Esophagus squamous epithelium (tissue), 5 donors: ENCODE results near the gene MUC4. TPM values are rescaled to one million over a fixed set of nuclear protein-coding genes. Genes with fewer than 3 reads are reported as not detected.

Experiments used
- DNase-seq: peaks from one replicate; lab custom pipeline; 2025; lab: John Stamatoyannopoulos, UW
- H3K27ac ChIP-seq, 4 donors: fragments of 200-600 bp; sonication (generic); one replicate each; pipeline ENCODE4 v1.5.1; 2016 to 2019; ENCODE audit warnings: mild to moderate bottlenecking in 1 of 4
- H3K27me3 ChIP-seq, 4 donors: fragments of 200-600 bp; sonication (generic); 1 replicate in 3 of 4; 2 replicates in 1 of 4; pipeline versions ENCODE4 v1.5.1 to v1.6.0; 2017 to 2021; ENCODE audit warnings: antibody characterized with exemption in 1 of 4
- H3K36me3 ChIP-seq, 3 donors: fragments of 200-600 bp; sonication (generic); one replicate each; pipeline ENCODE4 v1.5.1; 2016 to 2019
- H3K4me1 ChIP-seq, 3 donors: fragments of 200-600 bp; sonication (generic); one replicate each; pipeline ENCODE4 v1.5.1; 2017 to 2019
- H3K4me3 ChIP-seq, 4 donors: fragments of 200-600 bp; sonication (generic); 1 replicate in 3 of 4; 2 replicates in 1 of 4; pipeline ENCODE4 v1.5.1; 2016 to 2019; ENCODE audit warnings: mild to moderate bottlenecking in 2 of 4, moderate library complexity in 1 of 4
- H3K9me3 ChIP-seq, 3 donors: fragments of 200-600 bp; sonication (generic); one replicate each; pipeline ENCODE4 v1.5.1; 2016 to 2019
- CTCF ChIP-seq, 6 experiments: fragments of 450-650 bp in 4 of 6; fragments of 200-600 bp in 2 of 6; sonication (generic) in 2 of 6; IDR thresholded peaks; one replicate each; pipeline ENCODE4 v1.5.1; 2016 to 2019; ENCODE audit warnings: antibody characterized with exemption in 6 of 6, mild to moderate bottlenecking in 4 of 6, moderate library complexity in 4 of 6
- POLR2A ChIP-seq, 4 donors: fragments of 450-650 bp; IDR thresholded peaks; one replicate each; pipeline ENCODE4 v1.6.1; 2017; ENCODE audit warnings: antibody characterized with exemption in 4 of 4, mild to moderate bottlenecking in 4 of 4, moderate library complexity in 3 of 4
- WGBS, 2 donors: methylation state at CpG; one replicate each; pipeline ENCODE4 v1.1.5; 2018; 5-methylcytosine and 5-hydroxymethylcytosine counted together
- intact Hi-C: fragments of 100-400 bp; cut with DNase I; formaldehyde crosslinking; loops from one replicate; pipeline ENCODE4 v1.15.0; 2022
- total RNA-seq, 4 donors: library from RNA; depleted of rRNA; stranded (reverse); fragments of >200 nt; gene quantifications; one replicate each; pipeline ENCODE4 v1.1.0, GENCODE V29; 2016
- donor health status: DM: yes; HTN: yes; CAD: no.

Gene MUC4
- total RNA-seq, 4 donors from 2014 or later: 11.1 to 51.6 (median 32.2) TPM

- no peak for TF ChIP-seq POLR2A (IDR thresholded peaks at IDR 0.05)
- no peak overlapping the region for H3K27ac ChIP-seq
- no peak for DNase-seq
- H3K4me3 ChIP-seq: no peak overlapping the region
- intact Hi-C loops: no loop called here
- 74 to 88% methylated on average over 12 to 17 of the region's 19 CpGs for WGBS, 2 donors
- peaks cover 0 to 78% (median 3%) of the 10 kb centered on the region in 4 donors for H3K27me3 ChIP-seq
- no peaks in the 10 kb centered on the region for H3K36me3 ChIP-seq
- H3K9me3 ChIP-seq: no peaks in the 10 kb centered on the region
- peaks cover 0 to 17% (median 15%) of the 10 kb centered on the region in 3 donors for H3K4me1 ChIP-seq
Observed at GRCh38 chr3:195758721-195759353, 52.9 kb downstream of the MUC4 start.

- no peak for DNase-seq
- H3K36me3 ChIP-seq: no peaks in the 10 kb centered on the region
- peaks cover 0 to 76% (median 3%) of the 10 kb centered on the region in 4 donors for H3K27me3 ChIP-seq
- 49 to 65% methylated on average over 10 of the region's 10 CpGs for WGBS, 2 donors
- H3K27ac ChIP-seq: no peak overlapping the region
- no peaks in the 10 kb centered on the region for H3K9me3 ChIP-seq
- intact Hi-C loops: no loop called here
- H3K4me3 ChIP-seq: no peak overlapping the region
- H3K4me1 ChIP-seq: peaks cover 0 to 17% (median 15%) of the 10 kb centered on the region in 3 donors
- no peak for TF ChIP-seq POLR2A (IDR thresholded peaks at IDR 0.05)
- TF ChIP-seq CTCF (IDR thresholded peaks at IDR 0.05): no peak
Observed at GRCh38 chr3:195757827-195758226, 53.9 kb downstream of the MUC4 start.

GRCh38 chr3:195757438-195757770 is 54.3 kb downstream of the MUC4 start:
- Histone ChIP-seq H3K27me3 (peaks cover 0 to 75% (median 3%) of the 10 kb centered on the region in 4 donors), H3K27ac (no peak overlapping the region), H3K36me3 (no peaks in the 10 kb centered on the region), H3K4me1 (peaks cover 0 to 17% (median 15%) of the 10 kb centered on the region in 3 donors), H3K9me3 (no peaks in the 10 kb centered on the region), H3K4me3 (no peak overlapping the region)
- DNase-seq: no peak
- TF ChIP-seq CTCF (IDR thresholded peaks at IDR 0.05) (no peak), POLR2A (IDR thresholded peaks at IDR 0.05) (no peak)
- WGBS, 2 donors: 38% methylated on average over 3 of the region's 8 CpGs; no CpG with 5 or more reads in 1 of the 2 donors
- intact Hi-C loops: no loop called here

- WGBS, 2 donors: 72% methylated on average over 15 to 16 of the region's 16 CpGs
- TF ChIP-seq POLR2A (IDR thresholded peaks at IDR 0.05) (no peak), CTCF (IDR thresholded peaks at IDR 0.05) (no peak)
- Histone ChIP-seq H3K4me3 (no peak overlapping the region), H3K27ac (no peak overlapping the region), H3K4me1 (peaks cover 0 to 9% (median 7%) of the 10 kb centered on the region in 3 donors), H3K36me3 (no peaks in the 10 kb centered on the region), H3K27me3 (peaks cover 0 to 70% (median 0%) of the 10 kb centered on the region in 4 donors), H3K9me3 (no peaks in the 10 kb centered on the region)
- DNase-seq: no peak
- intact Hi-C loops: no loop called here
Observed at GRCh38 chr3:195755791-195756676, 55.7 kb downstream of the MUC4 start.

- no peaks in the 10 kb centered on the region for H3K9me3 ChIP-seq
- no peak for DNase-seq
- no peak overlapping the region for H3K4me3 ChIP-seq
- H3K4me1 ChIP-seq: peaks cover 0 to 9% (median 7%) of the 10 kb centered on the region in 3 donors
- H3K27me3 ChIP-seq: peaks cover 0 to 66% (median 0%) of the 10 kb centered on the region in 4 donors
- TF ChIP-seq CTCF (IDR thresholded peaks at IDR 0.05): no peak
- TF ChIP-seq POLR2A (IDR thresholded peaks at IDR 0.05): no peak
- intact Hi-C loops: no loop called here
- H3K27ac ChIP-seq: no peak overlapping the region
- WGBS, 2 donors: 94 to 100% methylated on average over 7 of the region's 7 CpGs
- H3K36me3 ChIP-seq: no peaks in the 10 kb centered on the region
Observed at GRCh38 chr3:195755391-195755790, 56.3 kb downstream of the MUC4 start.
